NCI-H128 (cell line): ENCODE results near the gene CAMK4.
"Not testable (repeated sequence)": the region's sequence is repeated elsewhere in the genome, so short reads cannot be mapped to it uniquely, and the experiment has no call there.

Experiments
- DNase-seq: peaks from one replicate; lab custom pipeline; 2025; ENCODE audit not compliant: unreplicated experiment; lab: John Stamatoyannopoulos, UW

The CAMK4 gene

DNA sequence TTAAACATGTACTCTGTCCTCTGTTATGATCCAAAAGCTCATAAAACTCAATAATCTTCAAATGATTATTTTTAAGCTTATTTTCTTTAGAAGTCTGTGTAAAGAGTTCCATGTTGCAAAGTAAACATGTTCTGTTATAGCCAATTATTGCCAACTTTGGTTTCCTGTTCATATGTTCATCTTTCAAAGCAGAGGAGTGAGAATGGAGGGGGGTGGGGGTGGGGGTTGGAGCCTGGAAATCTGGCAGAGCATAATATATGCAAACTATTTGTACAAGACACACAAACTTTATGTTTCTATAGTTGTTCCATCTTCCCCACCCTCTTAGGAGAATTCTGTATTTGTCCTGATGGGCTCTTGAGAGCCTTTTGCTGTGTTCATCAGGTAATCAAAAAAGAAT, 153.1 kb downstream of the CAMK4 start:
- DNase-seq = no peak

DNA sequence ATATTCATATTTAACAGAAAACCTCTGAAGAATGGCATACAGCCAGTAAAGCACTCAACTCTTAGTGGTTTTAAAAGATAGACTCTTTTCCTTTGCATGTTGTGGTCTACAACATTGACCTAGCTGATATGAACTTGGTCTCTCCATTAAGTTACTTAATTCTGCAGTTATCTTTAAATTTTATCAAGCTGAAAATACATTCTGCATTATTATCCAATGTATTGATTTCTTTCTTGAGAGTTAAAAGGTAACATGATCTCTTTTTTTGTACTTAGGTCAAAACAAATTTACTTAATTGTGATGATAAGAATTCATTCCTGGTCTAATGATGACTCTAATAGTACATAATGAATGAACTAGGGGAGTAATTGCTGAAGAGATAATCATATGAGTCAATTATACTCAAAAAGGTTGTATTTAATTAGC, 155.2 kb downstream of the CAMK4 start:
- no peak for DNase-seq

DNA sequence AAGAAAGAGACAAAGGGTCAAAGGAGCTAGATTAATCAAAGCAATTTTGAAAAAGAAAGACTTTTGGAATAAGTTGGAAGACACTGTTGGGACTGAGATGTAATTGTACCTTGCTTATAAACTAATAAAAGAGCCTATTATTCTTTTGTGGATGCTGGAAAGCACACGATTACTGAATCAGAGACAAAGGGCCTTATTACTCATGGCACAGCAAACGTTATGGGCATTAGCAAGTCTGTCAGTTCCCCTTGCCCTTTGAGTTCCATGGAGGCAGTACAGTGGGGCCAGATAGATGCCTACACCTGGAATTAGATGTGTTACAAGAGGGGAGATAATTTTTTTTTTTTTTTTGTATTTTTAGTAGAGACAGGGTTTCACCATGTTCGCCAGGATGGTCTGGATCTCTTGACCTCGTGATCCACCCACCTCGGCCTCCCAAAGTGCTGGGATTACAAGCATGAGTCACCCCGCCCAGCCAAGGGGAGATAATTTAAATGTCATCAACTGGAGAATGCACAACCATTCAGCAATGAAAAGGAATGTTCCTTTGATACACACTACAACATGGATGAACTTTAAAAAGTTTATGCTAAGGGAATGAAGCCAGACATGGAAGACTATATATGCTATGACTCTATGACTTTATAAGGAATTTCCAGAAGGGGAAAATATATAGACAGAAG, 159.2 kb downstream of the CAMK4 start:
- no peak for DNase-seq

DNA sequence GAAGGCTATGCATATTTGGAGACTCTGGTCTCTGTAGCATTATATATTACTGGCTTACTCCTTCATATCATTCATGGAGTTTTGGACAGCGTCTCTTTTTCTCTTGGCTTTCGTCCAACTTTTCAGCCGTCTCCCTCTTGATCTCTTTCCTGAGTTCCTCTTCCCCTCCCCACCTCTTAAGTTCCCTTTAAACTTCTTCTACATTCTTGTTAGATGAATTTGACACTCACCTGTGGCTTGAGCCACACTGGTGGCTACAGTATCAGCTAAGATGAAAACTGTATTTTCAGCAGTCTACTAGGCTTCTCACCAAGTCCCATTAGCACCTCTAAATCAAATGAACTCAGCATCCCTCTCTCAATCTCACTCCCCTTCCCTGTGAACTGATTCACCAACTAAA, 160.0 kb downstream of the CAMK4 start:
- DNase-seq = no peak

DNA sequence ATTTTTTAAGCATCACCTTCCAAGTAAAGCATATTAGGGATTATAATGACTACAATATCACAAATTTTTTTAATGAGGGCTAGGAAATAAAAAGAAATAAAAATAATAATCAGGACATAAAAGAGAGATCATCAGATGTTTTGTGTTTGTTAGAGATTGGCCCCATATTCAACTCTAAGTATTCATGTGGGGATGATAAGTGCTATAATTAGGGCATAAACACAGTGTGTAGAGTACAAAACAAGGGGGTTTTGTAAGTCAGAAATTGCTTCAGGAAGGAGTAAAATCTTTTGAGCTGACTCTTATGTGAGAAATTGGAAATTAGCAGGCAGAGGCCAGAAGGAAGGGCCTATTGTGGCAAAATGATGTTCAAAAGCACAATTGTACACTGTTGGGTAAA, 160.9 kb downstream of the CAMK4 start:
- no peak for DNase-seq

DNA sequence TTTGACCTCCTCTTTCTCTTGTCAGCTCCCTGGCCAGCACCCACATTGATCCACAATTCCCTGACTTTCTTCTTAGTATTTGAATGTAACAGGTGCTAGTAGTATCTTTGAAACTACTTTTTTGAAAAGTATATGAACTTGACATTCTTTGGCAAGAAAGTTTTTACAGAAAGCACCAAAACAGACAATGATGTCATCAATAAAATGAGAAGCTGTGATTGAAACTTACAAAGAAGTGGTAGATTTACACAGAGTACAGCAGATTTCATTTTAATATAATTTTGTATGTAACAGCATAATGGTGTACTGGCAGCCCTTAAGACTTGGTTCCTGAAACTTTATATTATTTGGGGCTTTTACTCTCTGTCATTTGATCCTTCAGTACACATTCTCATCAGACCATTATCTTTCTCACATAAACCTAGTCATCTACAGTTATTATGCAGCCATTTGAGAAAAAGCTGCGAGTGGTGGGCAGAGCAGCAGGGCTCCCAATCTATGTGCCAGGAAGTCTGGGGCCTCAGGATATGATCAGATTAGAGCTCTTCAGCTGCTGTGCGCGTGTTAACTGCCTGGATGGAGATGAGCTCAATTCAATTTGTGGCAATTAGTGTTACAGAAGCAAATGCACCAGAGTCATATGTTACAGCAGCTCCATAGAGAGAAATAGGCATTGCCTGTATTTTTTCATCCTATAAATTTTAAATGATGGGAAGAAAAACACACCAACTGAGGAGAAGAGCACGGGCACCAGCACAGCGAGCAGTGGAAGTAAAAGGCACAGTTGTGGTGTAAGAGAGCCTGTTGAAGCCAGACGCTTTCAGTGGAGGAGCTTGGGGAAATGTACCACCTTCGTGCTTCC, 162.0 kb downstream of the CAMK4 start:
- DNase-seq = peak; percentile 62

DNA sequence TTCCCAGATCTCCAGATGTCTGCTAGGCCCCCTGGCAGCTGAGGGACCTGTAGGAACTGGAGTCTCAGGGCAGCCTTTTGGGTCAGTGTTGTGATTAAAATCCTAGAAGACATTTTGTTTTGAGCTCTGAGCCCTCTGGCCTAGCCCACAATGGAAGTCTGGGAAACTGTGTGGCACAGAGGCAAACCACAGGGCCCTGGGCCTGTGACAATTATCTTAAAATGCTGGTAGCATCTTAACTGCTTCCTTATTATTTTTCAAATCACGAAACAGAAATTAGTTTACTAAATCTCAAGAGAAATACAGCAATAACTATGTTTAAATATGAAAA, 162.6 kb downstream of the CAMK4 start:
- DNase-seq = no peak

DNA sequence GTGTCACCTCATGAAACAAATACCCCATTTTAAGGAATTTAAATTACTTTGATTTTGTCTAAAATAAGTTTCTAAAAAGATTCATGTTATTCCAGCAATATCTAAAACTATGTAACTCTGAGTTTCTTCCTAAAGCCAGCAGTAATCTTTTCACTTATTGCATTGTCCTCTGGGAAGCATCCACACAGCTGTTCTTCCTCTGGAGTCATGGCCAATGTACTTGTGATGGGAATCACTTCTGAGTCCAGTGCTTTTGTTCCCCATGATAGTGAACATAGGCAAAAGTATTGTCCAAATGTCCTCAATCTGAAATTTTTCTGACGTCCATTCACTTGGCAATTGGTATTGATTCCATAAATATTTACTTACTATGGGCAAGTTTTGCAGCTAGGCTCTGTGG, 163.2 kb downstream of the CAMK4 start:
- DNase-seq = no peak

DNA sequence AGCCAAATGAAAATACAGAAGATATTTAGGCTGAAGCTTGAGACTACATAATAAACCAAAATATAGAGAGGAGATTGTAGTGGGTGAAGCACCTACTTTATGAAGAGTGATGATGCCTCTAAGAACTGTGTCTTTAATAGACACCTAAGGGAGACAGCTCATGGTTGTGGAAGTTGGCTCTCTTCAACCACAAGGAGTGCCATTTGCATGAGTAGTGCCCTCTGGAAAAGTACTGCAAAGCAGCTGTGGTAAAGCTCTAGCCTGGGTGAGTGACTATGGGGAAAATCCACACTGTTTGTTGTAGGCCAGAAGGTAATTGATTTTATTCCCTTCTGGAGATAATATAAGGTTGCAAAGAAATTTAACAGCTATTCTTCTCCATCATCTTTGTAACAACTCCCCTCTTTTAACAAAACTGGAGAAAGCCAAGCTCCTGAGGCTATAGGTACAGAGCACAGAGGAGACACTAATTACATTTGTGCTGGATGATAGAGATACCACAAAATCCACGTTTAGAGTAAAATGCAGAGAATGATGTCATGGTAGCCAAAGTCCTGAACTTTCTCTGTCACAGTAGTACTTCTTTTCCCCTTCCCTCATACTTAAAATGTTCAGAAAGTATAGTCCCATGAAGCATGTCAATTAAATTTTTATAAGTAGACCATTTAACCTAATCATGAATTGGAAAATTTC, 165.4 kb downstream of the CAMK4 start:
- DNase-seq = no peak

DNA sequence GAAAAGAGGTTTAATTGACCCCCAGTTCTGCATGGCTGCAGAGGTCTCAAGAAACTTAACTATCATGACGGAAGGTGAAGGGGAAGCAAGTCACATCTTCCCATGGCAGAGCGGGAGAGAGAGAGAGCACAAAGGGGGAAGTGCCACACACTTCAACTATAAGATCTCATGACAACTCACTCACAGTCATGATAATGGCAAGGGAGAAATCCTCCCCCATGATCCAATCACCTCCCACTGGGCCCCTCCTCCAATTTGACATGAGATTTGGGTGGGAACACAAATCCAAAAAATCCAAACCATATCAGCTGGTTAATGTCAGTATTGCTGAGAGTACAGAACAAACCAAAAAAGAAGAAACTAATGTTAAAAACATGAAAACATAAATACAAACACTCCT, 168.0 kb downstream of the CAMK4 start:
- DNase-seq = no peak

DNA sequence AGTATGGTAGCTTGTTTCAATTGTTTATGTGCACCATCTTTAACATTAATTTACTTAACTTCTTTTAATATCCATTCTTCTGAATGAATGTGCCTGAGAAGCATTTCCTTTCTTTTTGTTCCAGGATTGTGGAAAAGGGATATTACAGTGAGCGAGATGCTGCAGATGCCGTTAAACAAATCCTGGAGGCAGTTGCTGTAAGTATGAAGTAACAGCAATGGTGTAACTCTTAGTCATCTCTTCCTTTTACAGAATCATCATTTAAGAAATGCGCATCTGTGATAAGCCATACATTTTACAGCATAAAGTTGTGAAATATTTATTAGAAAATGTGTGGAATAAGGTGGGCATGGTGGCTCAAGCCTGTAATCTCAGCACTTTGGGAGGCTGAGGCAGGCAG, 170.4 kb downstream of the CAMK4 start:
- no peak for DNase-seq

DNA sequence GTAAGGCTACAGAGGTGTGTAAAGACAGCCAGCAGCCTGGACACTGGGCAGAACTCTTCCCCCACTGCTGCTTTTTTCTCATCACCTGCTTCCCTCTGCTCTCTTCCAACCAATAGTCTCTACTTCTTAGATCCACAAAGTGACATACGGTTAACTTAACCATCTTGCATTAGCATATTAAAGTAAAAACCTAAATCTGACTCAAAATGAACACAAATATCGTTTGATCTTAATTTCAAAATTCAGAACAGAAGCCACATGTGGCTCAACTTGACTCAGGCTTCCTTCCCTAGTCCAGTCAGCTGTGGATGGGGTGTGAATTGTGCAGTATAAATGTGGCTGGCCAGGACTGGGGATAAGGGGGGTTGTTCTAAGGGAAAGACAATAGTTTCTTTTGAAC, 173.8 kb downstream of the CAMK4 start:
- no peak for DNase-seq

DNA sequence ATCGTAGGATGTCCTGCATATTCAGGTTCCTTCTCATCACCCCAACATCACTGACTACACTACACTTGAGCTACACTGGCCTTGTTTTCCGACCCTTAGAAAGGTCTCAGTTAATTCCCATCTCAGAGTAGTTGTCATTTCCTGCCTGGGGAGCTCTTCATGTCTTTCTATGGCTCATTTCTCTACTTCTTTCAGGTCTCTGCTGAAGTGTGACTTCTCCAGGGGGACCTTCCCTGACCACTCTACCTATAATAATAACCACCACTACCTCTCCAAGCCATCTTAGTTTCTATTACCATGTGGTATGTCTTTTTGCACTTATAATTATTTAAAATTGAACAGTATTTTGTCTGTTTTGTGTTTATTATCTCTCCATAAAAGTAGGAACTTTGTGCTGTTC, 174.9 kb downstream of the CAMK4 start:
- no peak for DNase-seq

DNA sequence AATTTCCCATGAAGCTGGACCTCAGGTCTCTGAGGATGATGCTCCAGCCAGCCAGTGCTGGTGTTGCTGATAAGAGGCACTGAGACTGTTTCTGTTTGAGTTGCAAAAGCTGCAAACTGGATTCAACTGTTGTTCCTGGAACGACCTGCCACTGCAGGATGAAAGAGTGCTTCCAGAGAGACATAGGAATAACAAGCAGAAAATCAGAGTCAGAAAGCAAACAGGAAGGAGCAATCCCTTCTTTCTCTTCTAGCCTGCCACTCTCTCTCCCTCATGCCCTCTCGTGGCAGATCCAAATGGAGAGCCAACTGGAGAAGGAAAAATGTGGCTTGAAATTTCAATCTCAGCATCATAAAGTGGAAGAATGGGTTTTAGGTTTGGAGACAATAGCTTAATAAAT, 177.7 kb downstream of the CAMK4 start:
- no peak for DNase-seq

DNA sequence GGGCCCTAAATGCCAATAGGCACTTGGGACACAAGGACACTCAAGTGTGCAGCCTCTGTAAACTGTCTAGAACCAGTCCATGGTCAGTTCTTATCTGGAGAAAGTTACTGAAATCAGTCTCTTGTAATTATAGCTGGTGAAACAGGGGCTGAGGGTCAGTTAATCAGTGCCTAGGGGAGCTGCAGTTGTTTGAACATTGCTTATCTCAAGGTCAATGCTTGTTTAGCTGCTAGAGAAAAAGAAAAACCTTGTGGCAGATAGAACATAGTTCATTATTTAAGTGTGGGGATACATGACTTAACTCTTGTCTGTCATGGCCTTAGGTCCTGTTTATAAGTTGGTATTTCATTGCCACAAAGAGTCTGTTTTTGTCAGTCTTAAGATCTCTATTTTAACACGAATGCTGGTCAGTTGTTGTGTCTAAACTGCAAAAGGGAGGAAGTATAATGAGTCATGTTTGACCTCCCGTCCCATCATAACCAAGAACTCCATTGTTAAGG, 180.1 kb downstream of the CAMK4 start:
- DNase-seq = no peak

DNA sequence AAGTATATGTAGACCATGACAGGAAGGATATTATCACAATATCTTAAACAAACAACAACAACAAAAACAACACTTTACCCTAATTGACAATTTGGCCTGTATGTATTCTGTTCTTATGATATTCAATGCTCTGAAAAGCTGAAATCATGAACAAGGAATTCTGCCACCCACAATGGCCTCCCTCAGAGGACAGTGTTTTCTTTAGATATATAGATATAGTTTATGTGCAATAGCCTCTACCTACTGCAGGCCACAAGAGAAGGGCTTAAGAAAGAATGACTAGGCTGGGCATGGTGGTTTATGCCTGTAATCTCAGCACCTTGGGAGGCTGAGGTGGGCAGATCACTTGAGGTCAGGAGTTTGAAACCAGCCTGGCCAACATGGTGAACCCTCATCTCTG, 183.4 kb downstream of the CAMK4 start:
- no peak for DNase-seq

DNA sequence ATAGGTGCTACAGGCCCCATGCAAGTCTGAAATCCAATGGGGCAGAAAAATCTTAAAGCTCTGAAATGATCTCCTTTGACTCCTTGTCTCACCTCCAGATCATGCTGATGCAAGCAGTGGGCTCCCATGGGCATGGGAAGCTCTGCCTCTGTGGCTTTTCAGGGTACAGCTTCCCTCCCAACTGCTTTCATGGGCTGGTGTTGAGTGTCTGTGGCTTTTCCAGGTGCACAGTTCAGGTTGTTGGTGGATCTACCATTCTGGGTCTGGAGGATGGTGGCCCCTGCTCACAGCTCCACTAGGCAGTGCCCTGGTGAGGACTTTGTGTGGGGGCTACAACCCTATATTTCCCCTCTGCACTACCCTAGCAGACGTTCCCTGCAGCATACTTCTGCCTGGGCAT, 184.6 kb downstream of the CAMK4 start:
- DNase-seq = no peak

DNA sequence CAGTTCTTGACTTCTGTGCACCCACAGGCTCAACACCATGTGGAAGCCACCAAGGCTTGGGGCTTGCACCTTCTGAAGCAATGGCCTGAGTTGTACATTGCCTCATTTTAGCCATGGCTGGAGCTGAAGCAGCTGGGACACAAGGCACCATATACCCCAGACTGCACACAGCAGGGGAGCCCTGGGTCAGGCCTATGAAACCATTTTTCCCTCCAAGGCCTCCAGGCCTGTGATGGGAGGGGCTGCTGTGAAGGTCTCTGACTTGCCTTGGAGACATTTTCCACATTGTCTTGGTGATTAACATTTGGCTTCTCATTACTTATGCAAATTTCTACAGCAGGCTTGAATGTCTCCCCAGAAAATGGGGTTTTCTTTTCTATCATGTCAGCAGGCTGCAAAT, 185.1 kb downstream of the CAMK4 start:
- DNase-seq = not testable (repeated sequence)

DNA sequence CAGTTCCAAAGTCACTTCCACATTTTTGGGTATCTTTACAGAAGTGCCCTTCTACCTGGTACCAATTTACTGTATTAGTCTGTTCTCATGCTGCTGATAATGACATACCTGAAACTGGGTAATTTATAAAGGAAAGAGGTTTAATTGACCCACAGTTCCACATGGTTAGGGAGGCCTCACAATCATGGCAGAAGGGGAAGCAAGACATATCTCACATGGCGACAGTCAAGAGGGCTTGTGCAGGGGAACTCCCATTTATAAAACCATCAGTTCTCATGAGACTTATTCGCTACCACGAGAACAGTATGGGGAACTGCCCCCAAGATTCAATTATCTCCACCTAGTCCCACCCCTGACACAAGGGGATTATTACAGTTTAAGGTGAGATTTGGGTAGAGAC, 185.9 kb downstream of the CAMK4 start:
- DNase-seq = not testable (repeated sequence)

DNA sequence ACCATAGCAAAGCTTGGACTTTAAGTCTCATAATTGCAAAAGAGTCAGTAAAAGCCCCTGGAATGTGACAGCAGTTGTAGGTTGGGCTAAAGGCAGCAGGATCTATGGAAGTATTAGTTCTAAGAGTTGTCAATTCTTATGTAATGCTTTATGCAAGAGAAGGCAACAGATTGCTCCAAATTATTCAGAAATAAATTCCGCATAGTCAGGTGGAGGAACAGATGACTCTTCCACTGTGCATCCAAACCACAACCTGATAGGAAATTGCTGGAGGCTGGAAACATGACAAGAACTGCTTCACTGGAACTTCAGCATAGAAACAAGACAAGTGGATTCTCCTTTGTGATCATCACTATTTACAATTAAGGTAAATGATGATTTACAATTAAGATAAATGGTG, 187.1 kb downstream of the CAMK4 start:
- DNase-seq = no peak

DNA sequence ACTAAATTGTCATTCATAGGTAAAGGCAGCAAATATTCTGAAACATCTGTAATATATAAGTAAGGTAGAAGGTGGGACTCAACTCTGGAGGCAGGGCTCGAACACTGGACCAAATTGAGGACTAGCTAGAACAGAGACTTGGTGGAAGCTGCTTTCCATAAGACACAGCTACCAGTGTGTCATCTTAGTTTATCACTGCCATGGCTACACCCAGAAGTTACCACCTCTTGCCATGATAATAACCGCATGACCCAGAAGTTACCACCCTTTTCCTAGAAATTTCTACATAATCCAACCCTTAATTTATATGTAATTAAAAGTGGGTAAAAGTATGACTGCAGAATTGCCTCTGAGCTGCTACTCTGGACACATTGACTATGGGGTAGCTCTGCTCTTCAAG, 188.4 kb downstream of the CAMK4 start:
- no peak for DNase-seq

DNA sequence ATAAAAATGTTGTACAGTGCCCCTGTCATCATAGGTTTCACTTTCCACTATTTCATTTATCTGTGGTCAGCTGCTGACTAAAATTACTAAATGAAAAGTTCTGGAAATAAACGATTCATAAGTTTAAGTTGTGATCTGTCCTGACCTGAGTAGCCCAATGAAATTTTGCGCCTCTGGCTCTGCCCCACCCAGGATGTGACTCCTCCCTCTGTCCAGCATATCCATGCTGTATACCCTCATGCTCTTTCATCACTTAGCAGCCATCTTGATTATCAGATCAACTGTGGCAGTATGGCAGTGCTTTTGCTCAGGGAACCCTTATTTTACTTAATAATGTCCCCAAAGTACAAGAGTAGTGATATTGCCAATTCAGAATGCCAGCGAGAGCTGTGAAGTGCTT, 190.9 kb downstream of the CAMK4 start:
- DNase-seq = no peak
